SK-N-SH treated with all-trans-retinoic acid at 6 μM for 48 hours (cell line): ENCODE data around the gene POLK.

Source experiments
- ARNTL ChIP-seq: fragments of 450-650 bp; formaldehyde crosslinking; IDR thresholded peaks from 2 replicates; pipeline ENCODE4 v1.5.0; 2020; ENCODE audit warnings: low read depth, mild to moderate bottlenecking, moderate library complexity, borderline replicate concordance
- CREB5 ChIP-seq: fragments of 250-450 bp; sonication (Bioruptor Pico); IDR thresholded peaks from 2 replicates; pipeline ENCODE4 v1.5.1; 2020; ENCODE audit warnings: low read depth, mild to moderate bottlenecking, moderate library complexity
- CSRNP3 ChIP-seq: fragments of 250-450 bp; sonication (Bioruptor Pico); IDR thresholded peaks from 2 replicates; pipeline ENCODE4 v1.5.1; 2021; ENCODE audit warnings: mild to moderate bottlenecking, moderate library complexity
- ESRRG ChIP-seq: fragments of 250-450 bp; sonication (Bioruptor Pico); IDR thresholded peaks from 2 replicates; pipeline ENCODE4 v1.6.1; 2021; ENCODE audit warnings: mild to moderate bottlenecking
- ISL1 ChIP-seq: fragments of 250-450 bp; sonication (Bioruptor Pico); IDR thresholded peaks from 2 replicates; pipeline ENCODE4 v2.1.2; 2022; ENCODE audit warnings: mild to moderate bottlenecking, moderate library complexity
- PATZ1 ChIP-seq: fragments of 250-450 bp; sonication (Bioruptor Pico); IDR thresholded peaks from 2 replicates; pipeline ENCODE4 v1.8.0; 2020; ENCODE audit warnings: mild to moderate bottlenecking, moderate library complexity, borderline replicate concordance
- POU6F1 ChIP-seq: fragments of 250-450 bp; sonication (Bioruptor Pico); IDR thresholded peaks from 2 replicates; pipeline ENCODE4 v1.8.0; 2021; ENCODE audit warnings: low read depth, mild to moderate bottlenecking, moderate library complexity, borderline replicate concordance
- RARB ChIP-seq: fragments of 250-450 bp; sonication (Bioruptor Pico); IDR thresholded peaks from 2 replicates; pipeline ENCODE4 v1.8.0; 2021; ENCODE audit warnings: mild to moderate bottlenecking, moderate library complexity
- SNAI2 ChIP-seq: fragments of 250-450 bp; sonication (Bioruptor Pico); IDR thresholded peaks from 2 replicates; pipeline ENCODE4 v1.5.0; 2020; ENCODE audit warnings: mild to moderate bottlenecking, moderate library complexity
- TOX ChIP-seq: fragments of 250-450 bp; sonication (Bioruptor Pico); IDR thresholded peaks from 2 replicates; pipeline ENCODE4 v1.8.0; 2021; ENCODE audit warnings: mild to moderate bottlenecking, moderate library complexity, borderline replicate concordance
- TSHZ2 ChIP-seq: fragments of 250-450 bp; sonication (Bioruptor Pico); IDR thresholded peaks from 2 replicates; pipeline ENCODE4 v1.5.0; 2020; ENCODE audit warnings: mild to moderate bottlenecking, moderate library complexity
- ZFP3 ChIP-seq: fragments of 250-450 bp; sonication (Bioruptor Pico); IDR thresholded peaks from 2 replicates; pipeline ENCODE4 v1.5.0; 2020; ENCODE audit warnings: mild to moderate bottlenecking, moderate library complexity
- ZFP30 ChIP-seq: fragments of 450-650 bp; formaldehyde crosslinking; IDR thresholded peaks from 2 replicates; pipeline ENCODE4 v1.5.0; 2022; ENCODE audit warnings: mild to moderate bottlenecking, moderate library complexity
- ZNF8 ChIP-seq: fragments of 450-650 bp; formaldehyde crosslinking; IDR thresholded peaks from 2 replicates; pipeline ENCODE4 v1.5.0; 2020; ENCODE audit warnings: mild to moderate bottlenecking, moderate library complexity

- no peak for TF ChIP-seq RARB (CRISPR knock-in tag)
- TF ChIP-seq ISL1, result no peak
- no peak for TF ChIP-seq ZFP3 (CRISPR knock-in tag)
- TF ChIP-seq TOX (CRISPR knock-in tag), result no peak
- no peak for TF ChIP-seq ZFP30
- TF ChIP-seq PATZ1 (CRISPR knock-in tag), result no peak
- no peak for TF ChIP-seq SNAI2
- no peak for TF ChIP-seq ZNF8 (CRISPR knock-in tag)
- TF ChIP-seq ARNTL, result no peak
- no peak for TF ChIP-seq TSHZ2 (CRISPR knock-in tag)
- TF ChIP-seq CSRNP3 (CRISPR knock-in tag), result no peak
- no peak for TF ChIP-seq CREB5 (CRISPR knock-in tag)
- TF ChIP-seq POU6F1, result no peak
- TF ChIP-seq ESRRG (CRISPR knock-in tag), result no peak
These were observed 2.6 kb downstream of the POLK start for GRCh38 chr5:75514323-75514722.
